HG02973 (cell line): ENCODE results near the gene TMEM42.

Experiments used
- ATAC-seq: cut with Tn5 transposase; IDR thresholded peaks from one replicate; pipeline ENCODE4 v1.9.1; 2021; ENCODE audit warnings: moderate library complexity; ENCODE audit not compliant: unreplicated experiment

The TMEM42 gene

GRCh38 chr3:44870375-44871061 is 8.8 kb downstream of the TMEM42 start:
- ATAC-seq = no peak

GRCh38 chr3:44874308-44874707 is 12.6 kb downstream of the TMEM42 start, which contains the start of gene TGM4:
Gene TGM4, plus strand, starts transcription at chr3:44874608. Its CDS starts 71 bp downstream, at chr3:44874679.
- ATAC-seq = no peak

- ATAC-seq = no peak
Observed at GRCh38 chr3:44875596-44875995, 13.9 kb downstream of the TMEM42 start.

- no peak for ATAC-seq
Observed at GRCh38 chr3:44877333-44877732, 15.6 kb downstream of the TMEM42 start.

GRCh38 chr3:44880284-44880683 is 18.6 kb downstream of the TMEM42 start:
- no peak for ATAC-seq

- no peak for ATAC-seq
Observed at GRCh38 chr3:44883213-44883955, 21.7 kb downstream of the TMEM42 start.

- no peak for ATAC-seq
Observed at GRCh38 chr3:44883999-44884431, 22.3 kb downstream of the TMEM42 start.

- no peak for ATAC-seq
Observed at GRCh38 chr3:44885618-44886017, 23.9 kb downstream of the TMEM42 start.

- ATAC-seq = no peak
Observed at GRCh38 chr3:44886561-44886960, 24.8 kb downstream of the TMEM42 start.

- ATAC-seq = no peak
Observed at GRCh38 chr3:44887101-44887500, 25.4 kb downstream of the TMEM42 start.

- no peak for ATAC-seq
Observed at GRCh38 chr3:44890258-44890657, 28.5 kb downstream of the TMEM42 start.

GRCh38 chr3:44890852-44891251 is 29.1 kb downstream of the TMEM42 start:
- ATAC-seq = no peak

GRCh38 chr3:44892689-44893088 is 31.0 kb downstream of the TMEM42 start:
- ATAC-seq = no peak

- ATAC-seq = no peak
Observed at GRCh38 chr3:44893097-44893496, 31.4 kb downstream of the TMEM42 start.

- no peak for ATAC-seq
Observed at GRCh38 chr3:44894485-44894884, 32.8 kb downstream of the TMEM42 start.

GRCh38 chr3:44896440-44896839 is 34.7 kb downstream of the TMEM42 start:
- ATAC-seq = no peak

GRCh38 chr3:44899683-44900367 is 38.1 kb downstream of the TMEM42 start:
- no peak for ATAC-seq

- ATAC-seq = no peak
Observed at GRCh38 chr3:44902628-44903027, 40.9 kb downstream of the TMEM42 start.

GRCh38 chr3:44903314-44903713 is 41.6 kb downstream of the TMEM42 start:
- ATAC-seq = no peak

GRCh38 chr3:44903751-44904150 is 42.0 kb downstream of the TMEM42 start:
- no peak for ATAC-seq

- no peak for ATAC-seq
Observed at GRCh38 chr3:44905446-44906157, 43.9 kb downstream of the TMEM42 start.
